ENCODE data around the gene JMJD1C. TPM values are rescaled to one million over a fixed set of nuclear protein-coding genes. Genes with fewer than 3 reads are reported as not detected.

Gene JMJD1C
- total RNA-seq, 1 donor from 2014 or later = 143 TPM

- no peak overlapping the region for H3K4me3 ChIP-seq
- peak overlapping the region; percentile 5 for H3K4me2 ChIP-seq
- H3K27ac ChIP-seq = peak overlapping the region; percentile 70
- H3K4me1 Mint-ChIP-seq = peaks cover 20% of the 10 kb centered on the region
- no peaks in the 10 kb centered on the region for H3K9me3 Mint-ChIP-seq
- no peak overlapping the region for H3K27ac Mint-ChIP-seq
- H3K36me3 ChIP-seq = peaks cover 4% of the 10 kb centered on the region
- no peak overlapping the region for H2AFZ ChIP-seq (replicated peaks)
- no peak overlapping the region for H3K4me3 Mint-ChIP-seq
- H3K27me3 Mint-ChIP-seq (ENCODE audit: insufficient read depth, low read depth) = no peaks in the 10 kb centered on the region
- TF ChIP-seq CTCF (IDR thresholded peaks at IDR 0.05) = no peak
- TF ChIP-seq EZH2 (IDR thresholded peaks at IDR 0.05) = no peak
- no peak for TF ChIP-seq EZH2phosphoT487 (IDR thresholded peaks at IDR 0.05)
- DNase-seq (ENCODE audit: low spot score) = no peak
- peaks cover 37% of the 10 kb centered on the region for H4K20me1 ChIP-seq (ENCODE audit: low read depth)
- peaks cover 16% of the 10 kb centered on the region for H3F3A ChIP-seq (ENCODE audit: low read depth)
- H3K9me3 ChIP-seq (ENCODE audit: low read depth) = no peaks in the 10 kb centered on the region
- peaks cover 31% of the 10 kb centered on the region for H3K36me3 Mint-ChIP-seq
- no peak overlapping the region for H3K9ac ChIP-seq
- peaks cover 83% of the 10 kb centered on the region for H3K79me2 ChIP-seq (ENCODE audit: low read depth)
- no peaks in the 10 kb centered on the region for H3K27me3 ChIP-seq
- peaks cover 37% of the 10 kb centered on the region for H3K4me1 ChIP-seq
These were observed 258.6 kb downstream of the JMJD1C start for GRCh38 chr10:63206997-63207811.

GRCh38 chr10:63206576-63206975 is 259.2 kb downstream of the JMJD1C start:
- DNase-seq (ENCODE audit: low spot score) = no peak
- Mint-ChIP-seq H3K27ac (no peak overlapping the region), H3K36me3 (peaks cover 25% of the 10 kb centered on the region), H3K4me3 (no peak overlapping the region), H3K27me3 (ENCODE audit: insufficient read depth, low read depth) (no peaks in the 10 kb centered on the region), H3K9me3 (no peaks in the 10 kb centered on the region), H3K4me1 (peaks cover 20% of the 10 kb centered on the region)
- no peak overlapping the region for H2AFZ ChIP-seq (replicated peaks)
- no peaks in the 10 kb centered on the region for H3K36me3 ChIP-seq
- peak overlapping the region; percentile 5 for H3K4me2 ChIP-seq
- peaks cover 16% of the 10 kb centered on the region for H3F3A ChIP-seq (ENCODE audit: low read depth)
- H3K27me3 ChIP-seq = no peaks in the 10 kb centered on the region
- H3K4me3 ChIP-seq = no peak overlapping the region
- no peak overlapping the region for H3K9ac ChIP-seq
- H3K27ac ChIP-seq = peak overlapping the region; percentile 70
- TF ChIP-seq CTCF (IDR thresholded peaks at IDR 0.05) (no peak), EZH2 (IDR thresholded peaks at IDR 0.05) (no peak), EZH2phosphoT487 (IDR thresholded peaks at IDR 0.05) (no peak)
- no peaks in the 10 kb centered on the region for H3K9me3 ChIP-seq (ENCODE audit: low read depth)
- H3K4me1 ChIP-seq = peaks cover 37% of the 10 kb centered on the region
- H3K79me2 ChIP-seq (ENCODE audit: low read depth) = peaks cover 77% of the 10 kb centered on the region
- peaks cover 37% of the 10 kb centered on the region for H4K20me1 ChIP-seq (ENCODE audit: low read depth)

GRCh38 chr10:63205421-63205820 is 260.4 kb downstream of the JMJD1C start:
- peaks cover 72% of the 10 kb centered on the region for H3K79me2 ChIP-seq (ENCODE audit: low read depth)
- Mint-ChIP-seq H3K9me3 (no peaks in the 10 kb centered on the region), H3K27me3 (ENCODE audit: insufficient read depth, low read depth) (no peaks in the 10 kb centered on the region), H3K4me3 (no peak overlapping the region), H3K36me3 (peaks cover 26% of the 10 kb centered on the region), H3K27ac (no peak overlapping the region), H3K4me1 (peaks cover 20% of the 10 kb centered on the region)
- peaks cover 45% of the 10 kb centered on the region for H3K4me1 ChIP-seq
- H2AFZ ChIP-seq (replicated peaks) = no peak overlapping the region
- H3K36me3 ChIP-seq = no peaks in the 10 kb centered on the region
- H3K27ac ChIP-seq = no peak overlapping the region
- no peak for TF ChIP-seq CTCF (IDR thresholded peaks at IDR 0.05)
- TF ChIP-seq EZH2 (IDR thresholded peaks at IDR 0.05) = no peak
- no peak for TF ChIP-seq EZH2phosphoT487 (IDR thresholded peaks at IDR 0.05)
- H3F3A ChIP-seq (ENCODE audit: low read depth) = peaks cover 25% of the 10 kb centered on the region
- peaks cover 39% of the 10 kb centered on the region for H4K20me1 ChIP-seq (ENCODE audit: low read depth)
- no peaks in the 10 kb centered on the region for H3K27me3 ChIP-seq
- H3K4me3 ChIP-seq = no peak overlapping the region
- no peak overlapping the region for H3K9ac ChIP-seq
- DNase-seq (ENCODE audit: low spot score) = no peak
- no peaks in the 10 kb centered on the region for H3K9me3 ChIP-seq (ENCODE audit: low read depth)
- no peak overlapping the region for H3K4me2 ChIP-seq
